Fibroblast of upper back skin (primary cell): ENCODE data around the gene CEP295NL.
"Not testable (repeated sequence)": the region's sequence is repeated elsewhere in the genome, so short reads cannot be mapped to it uniquely, and the experiment has no call there.

Experiments
- DNase-seq: peaks from one replicate; pipeline ENCODE4 v3.0.0-alpha.2; 2013

Gene CEP295NL

GRCh38 chr17:78905116-78905515 is 2.1 kb upstream of the CEP295NL start:
- no peak for DNase-seq

DNA sequence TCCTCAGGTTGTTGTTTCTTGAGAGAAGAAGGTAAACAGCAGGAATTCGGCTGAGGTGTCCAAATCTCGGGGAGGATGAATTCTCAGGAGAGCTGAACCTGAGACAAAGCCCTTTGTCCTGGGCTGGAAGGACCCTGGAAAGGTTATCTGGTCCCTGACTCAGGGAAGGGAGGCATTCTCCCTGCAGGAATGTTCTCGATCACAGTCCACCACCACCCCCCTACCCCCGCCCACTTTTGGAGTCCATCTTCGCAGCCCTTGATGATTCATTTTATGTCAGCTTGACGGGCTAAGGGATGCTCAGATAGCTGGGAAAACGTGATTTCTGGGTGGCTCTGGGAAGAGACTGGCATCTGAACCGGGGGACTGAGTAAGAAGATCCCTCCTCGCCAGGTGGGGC is 1.4 kb upstream of the CEP295NL start:
- no peak for DNase-seq

DNA sequence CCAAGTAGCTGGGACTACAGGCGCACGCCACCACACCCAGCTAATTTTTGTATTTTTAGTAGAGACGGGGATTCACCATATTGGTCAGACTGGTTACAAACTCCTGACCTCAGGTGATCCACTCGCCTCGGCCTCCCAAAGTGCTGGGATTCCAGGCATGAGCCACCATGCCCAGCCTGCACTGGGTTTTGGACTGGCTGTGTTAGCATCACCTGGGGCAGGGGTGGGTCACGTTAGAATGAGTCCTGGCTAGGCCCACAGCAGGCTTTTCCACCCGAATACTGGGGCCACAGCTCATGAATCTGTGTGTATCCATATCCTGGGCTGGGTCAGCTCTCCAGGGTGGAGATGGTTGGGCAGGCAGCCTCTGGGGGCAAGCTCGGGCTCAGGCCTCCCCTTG is 770 bp downstream of the CEP295NL start:
- DNase-seq = not testable (repeated sequence)

DNA sequence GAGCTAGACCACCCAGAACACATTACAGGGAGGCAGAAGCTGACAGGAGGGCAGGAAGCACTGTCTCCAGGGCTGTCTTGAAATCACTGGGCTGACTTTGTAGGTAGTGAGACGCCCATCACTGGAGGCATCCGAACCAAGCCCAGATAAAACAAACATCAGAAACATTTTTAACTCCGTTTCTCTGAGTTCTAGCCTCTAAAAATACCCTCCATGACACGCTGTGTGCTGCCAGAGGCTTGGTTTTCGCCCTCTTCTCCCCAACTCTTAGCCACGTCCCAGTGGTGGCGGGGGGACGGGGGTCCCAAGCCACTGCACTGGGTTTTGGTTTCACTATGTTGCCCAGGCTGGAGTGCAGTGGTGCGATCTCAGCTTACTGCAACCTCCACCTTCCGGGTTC is 1.2 kb downstream of the CEP295NL start:
- DNase-seq = no peak

GRCh38 chr17:78900816-78901215 is 2.2 kb downstream of the CEP295NL start:
- no peak for DNase-seq

- DNase-seq = no peak
These were observed 3.4 kb downstream of the CEP295NL start for GRCh38 chr17:78899361-78900260.

GRCh38 chr17:78898947-78899346 is 4.1 kb downstream of the CEP295NL start:
- DNase-seq = no peak

- DNase-seq = no peak
These were observed 4.7 kb downstream of the CEP295NL start for GRCh38 chr17:78898075-78898836.

GRCh38 chr17:78897664-78898047 is 5.3 kb downstream of the CEP295NL start:
- DNase-seq = no peak

DNA sequence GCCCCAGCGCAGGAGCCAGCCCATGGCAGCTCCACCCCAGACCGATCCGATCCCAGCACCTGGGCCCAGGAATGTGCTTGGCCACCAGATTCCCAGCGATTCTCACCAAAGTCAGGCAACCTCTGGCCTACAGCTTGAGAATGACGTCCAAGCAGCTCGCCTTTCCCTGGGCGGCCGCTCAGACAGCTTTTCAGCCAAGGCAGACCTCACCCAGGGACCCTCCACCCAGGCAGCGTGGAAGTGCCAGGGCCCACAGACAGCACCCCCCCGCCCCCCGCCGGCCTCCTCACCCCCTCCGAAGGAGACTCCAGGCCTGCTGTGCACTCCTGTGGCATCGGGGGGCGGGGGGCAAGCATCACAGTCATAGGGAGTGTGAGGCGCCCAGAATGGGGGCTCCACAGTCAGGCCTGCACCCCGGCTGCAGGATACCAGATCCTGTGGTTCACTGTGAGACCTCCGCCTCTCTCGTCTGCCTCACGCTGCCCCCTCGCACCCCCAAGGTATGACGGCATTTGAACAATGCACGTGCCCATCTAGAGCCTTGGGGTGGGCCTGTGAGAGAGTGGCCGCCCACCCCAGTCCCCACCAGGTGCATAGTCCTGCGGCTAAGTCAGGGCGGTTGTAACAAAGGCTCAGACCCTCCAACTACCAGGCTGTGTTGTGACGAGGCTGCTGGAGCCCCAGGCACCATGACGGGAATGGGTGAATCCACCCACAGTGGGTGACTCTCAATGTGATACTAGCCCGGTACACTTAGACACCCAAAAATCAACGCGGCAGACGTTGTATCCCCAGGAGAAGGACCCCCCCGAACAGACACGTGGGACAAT is 6.0 kb downstream of the CEP295NL start:
- no peak for DNase-seq

DNA sequence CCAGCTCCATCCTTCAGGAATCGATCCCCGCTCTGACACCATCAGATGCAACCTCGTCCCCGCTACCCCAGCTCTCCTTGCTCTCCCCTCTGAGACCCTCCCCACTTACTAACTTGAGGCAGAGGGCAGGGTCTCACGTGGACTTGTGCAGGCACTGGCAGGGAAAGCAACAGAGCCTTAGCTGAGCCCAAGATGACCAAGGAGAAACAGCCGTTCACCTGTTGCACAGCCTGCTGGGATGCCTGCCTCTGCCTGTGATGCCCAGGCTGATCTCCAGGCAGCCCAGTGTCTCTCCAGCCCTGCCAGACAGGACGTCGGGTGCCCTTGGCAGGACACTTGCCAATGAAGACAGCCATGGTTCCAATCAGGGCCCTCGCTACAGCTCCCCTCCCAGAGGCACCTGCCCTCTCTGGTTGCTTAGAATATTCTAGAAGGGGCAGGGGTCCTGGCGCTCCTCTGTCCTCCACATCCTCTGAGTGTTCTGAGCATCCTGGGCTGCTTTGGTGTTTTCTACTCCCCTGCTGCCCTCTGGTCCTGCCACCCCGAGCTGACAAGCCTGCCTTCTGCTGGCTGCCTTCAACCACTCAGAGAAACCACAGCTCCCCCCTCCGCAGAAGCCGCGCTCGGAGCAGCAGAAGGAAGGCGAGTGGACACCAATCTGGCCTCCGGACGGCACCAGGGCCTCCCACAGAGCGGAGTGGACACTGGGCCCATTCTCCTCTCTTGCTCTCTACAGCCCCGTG is 6.7 kb downstream of the CEP295NL start:
- no peak for DNase-seq

DNA sequence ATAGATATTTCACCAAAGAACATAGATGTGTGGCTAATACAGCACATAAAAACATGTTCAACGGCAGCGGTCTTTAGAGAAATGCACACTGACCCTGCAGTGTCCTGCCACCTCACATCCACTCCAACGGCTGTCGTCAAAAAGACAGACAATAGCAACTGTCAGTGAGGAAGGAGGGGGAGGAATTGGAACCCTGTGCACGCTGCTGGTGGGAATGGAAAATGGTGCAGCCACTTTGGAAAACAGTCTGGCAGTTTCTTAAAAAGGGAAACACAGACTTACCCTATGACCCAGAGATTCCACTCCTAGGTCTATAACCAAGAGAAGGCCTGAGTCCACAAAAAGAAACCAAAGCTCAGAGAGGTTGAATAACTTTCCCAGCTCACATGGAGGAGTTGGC is 7.7 kb downstream of the CEP295NL start:
- DNase-seq = no peak

DNA sequence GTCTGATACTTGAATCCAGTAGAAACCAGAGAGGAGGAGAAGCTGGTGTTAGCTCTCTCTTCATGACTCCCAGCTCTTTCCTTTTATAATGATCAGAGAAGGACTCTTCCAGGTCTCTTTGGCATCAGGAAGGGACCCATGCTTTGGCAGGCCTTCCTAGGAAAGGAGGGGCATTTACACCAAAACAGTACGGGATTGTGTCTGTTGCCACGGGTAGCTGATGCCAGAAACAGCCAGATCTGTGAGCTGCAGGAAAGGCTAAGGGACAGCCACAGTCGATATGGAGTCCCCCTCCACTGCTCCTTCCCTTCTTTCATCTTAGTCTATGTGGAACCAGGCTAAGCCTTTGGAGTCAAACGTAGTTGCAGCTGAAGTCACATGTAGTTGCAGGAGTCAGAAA is 9.3 kb downstream of the CEP295NL start:
- no peak for DNase-seq

GRCh38 chr17:78892936-78893379 is 10.0 kb downstream of the CEP295NL start:
- no peak for DNase-seq

DNA sequence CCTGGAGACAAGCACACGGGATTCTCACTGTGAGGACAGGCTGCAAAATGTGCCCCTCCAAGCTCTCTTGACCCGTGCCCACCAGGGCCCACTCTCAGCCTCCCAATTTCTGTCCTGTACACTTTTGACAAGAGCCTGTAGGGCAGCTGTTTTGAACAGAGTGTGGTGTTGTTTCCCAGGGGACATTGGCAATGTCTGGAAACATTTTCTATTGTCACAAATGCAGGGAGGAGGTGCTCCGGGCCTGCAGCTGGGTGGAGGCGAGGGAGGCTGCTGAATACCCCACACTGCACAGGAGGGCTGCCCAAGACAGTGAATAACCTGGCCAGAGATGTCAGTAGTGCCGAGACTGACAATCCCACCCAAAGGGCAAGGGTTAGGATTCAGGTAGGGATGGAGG is 10.5 kb downstream of the CEP295NL start:
- no peak for DNase-seq

- DNase-seq = no peak
These were observed 10.9 kb downstream of the CEP295NL start for GRCh38 chr17:78892062-78892456.

DNA sequence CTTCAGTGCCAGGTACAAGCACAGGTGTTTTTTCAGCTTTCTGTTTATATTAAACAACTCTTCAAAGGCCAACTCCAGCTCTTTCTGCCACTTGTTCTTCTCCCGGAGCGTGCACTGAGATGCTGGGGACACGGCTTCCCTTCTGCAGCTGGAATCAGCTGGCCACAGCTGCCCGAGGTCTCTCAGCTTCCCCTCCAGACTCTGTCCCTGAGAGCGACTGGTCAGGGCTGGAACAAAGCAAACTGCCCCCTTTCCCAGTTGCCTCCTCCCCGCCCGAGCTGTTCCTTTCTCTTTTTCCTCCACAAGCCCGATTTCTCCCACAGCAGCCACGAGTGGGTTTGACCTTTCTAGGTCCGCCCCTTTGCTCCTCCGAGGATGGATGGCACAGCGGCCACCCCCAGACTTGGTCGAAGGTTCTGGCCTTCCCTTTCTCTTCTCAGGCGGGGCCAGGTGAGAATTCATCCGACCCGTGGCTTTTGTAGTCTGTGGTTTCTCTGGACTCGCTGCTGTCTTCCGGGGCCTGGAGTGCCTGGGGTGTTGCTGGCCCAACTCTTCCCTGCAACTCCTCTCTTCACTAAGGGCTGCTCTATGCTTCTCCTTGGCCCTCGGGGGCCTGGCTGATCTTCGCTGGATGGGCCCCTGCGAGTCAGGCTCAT is 11.5 kb downstream of the CEP295NL start:
- no peak for DNase-seq

DNA sequence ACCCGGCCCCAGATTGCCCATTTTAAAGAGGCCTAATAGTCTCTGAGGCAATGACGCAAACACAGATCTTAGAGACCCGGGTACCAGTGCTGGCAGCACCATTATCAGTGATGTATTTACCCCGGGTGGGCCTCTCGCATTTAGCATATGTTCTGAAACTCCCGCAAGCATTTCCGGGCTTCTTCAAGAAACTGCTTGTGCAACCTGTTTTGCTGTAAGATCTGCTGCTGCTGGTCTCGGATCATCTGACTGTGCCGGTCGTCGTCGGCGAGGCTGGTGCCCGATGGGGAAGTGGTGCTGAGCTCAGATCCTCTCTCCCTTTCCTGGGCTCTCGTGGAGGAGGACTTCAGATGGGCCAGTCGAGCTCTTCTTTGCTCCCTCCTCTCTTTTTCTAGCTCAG is 12.5 kb downstream of the CEP295NL start:
- no peak for DNase-seq

DNA sequence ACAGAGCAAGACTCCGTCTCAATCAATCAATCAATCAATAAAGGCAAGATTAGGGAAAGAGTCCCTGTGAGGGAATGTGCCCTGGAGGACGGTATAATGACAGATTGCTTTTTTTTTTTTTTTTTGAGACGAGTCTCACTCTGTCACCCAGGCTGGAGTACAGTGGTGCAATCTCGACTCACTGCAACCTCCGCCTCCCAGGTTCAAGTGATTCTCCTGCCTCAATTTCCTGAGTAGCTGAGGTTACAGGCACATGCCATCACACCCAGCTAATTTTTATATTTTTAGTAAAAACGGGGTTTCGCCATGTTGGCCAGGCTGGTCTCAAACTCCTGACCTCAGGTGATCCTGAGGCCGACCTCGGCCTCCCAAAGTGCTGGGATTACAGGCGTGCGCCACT is 12.9 kb downstream of the CEP295NL start:
- DNase-seq = not testable (repeated sequence)

GRCh38 chr17:78889531-78889930 is 13.5 kb downstream of the CEP295NL start:
- DNase-seq = no peak

DNA sequence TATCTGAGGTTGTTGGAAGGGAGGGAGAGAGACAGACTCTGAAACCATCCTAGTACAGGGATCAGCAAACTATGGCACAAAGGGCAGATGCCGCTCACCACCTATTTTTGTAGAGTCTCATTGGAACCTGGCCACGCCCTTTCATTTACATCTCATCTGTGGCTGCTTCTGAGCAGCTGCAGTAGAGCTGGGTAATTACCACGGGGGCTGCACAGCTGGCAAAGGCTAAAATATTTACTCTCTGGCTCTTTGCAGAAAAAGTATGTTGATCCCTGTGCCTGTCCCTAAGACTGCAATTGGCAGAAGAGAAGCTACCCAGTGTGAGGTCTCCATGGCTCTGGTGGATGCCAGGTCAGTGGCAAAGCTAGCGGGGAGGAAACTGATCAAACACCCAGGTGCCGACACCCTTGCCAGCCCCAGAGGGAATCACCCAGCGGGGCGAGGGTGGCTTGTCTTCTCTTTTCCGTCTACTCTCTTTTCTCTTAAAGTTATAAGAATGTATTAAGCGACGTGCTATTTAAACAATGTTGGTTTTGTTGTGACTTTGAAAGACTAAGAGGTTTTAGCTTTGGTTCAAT is 14.0 kb downstream of the CEP295NL start:
- no peak for DNase-seq

DNA sequence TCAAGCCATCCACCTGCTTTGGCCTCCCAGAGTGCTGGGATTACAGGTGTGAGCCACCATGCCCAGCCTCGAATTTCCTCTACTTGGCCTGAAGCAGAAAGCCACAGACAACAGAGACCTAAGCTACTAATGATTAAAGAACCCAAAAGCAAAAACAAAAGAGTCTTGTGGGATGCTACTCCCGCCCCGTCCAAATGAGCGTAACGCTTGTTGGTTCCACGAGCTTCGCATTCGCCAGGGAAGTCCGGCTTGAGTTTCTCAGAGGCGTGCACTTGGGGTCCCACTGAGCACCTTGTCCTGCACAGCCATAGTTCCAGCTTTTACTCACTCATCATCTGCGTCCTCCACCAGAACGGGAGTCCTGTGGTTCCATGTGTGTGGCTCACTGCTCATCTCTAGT is 16.0 kb downstream of the CEP295NL start:
- no peak for DNase-seq
